Right renal pelvis (tissue), 4 donors: ENCODE measurements around the gene BIRC7. TPM values are rescaled to one million over a fixed set of nuclear protein-coding genes. Genes with fewer than 3 reads are reported as not detected.

Experiments
- DNase-seq, 4 donors: peaks; one replicate each; pipeline ENCODE4 v3.0.0-alpha.2; 2013; ENCODE audit warnings: low read depth in 4 of 4, low spot score in 3 of 4, missing footprints in 1 of 4
- polyA plus RNA-seq, 4 donors: library from polyadenylated mRNA; unstranded; fragments of 120-200 nt; gene quantifications; one replicate each; pipeline ENCODE4 v1.2.1, GENCODE V29; 2013; ENCODE audit not compliant: insufficient read length in 4 of 4

Gene BIRC7, protein sequence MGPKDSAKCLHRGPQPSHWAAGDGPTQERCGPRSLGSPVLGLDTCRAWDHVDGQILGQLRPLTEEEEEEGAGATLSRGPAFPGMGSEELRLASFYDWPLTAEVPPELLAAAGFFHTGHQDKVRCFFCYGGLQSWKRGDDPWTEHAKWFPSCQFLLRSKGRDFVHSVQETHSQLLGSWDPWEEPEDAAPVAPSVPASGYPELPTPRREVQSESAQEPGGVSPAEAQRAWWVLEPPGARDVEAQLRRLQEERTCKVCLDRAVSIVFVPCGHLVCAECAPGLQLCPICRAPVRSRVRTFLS
- polyA plus RNA-seq, result 1 to 10 TPM in 3 of 4 donors, under 1 TPM in 1; 0.44 to 2.7 (median 2.1) TPM

DNA sequence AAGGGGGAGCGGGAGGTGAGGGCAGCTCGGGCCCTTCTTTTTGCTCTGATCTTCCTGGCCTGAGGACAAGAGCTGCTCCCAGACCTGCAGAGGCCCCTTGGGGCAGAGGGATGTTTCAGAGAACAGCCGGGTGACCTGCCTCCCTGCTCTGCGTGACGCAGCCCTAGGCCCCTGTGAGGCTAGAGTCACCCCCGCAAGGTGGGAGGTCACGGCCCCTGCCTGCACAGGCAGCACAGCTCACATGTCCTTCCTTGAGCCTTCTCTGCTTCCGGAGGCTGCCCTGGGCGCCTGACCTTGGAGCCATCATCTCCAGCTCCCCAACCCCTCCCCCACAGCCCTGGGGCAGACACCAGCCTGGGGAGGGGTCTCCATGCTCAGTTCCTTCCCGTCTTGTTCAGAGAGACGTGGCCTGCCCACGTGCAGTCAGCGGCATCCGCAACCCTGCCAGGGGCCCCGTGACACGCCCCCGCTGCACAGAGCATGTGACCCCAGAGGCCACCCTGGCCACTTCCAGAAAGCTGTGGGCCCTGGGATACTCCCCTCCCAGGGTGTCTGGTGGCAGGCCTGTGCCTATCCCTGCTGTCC, at the start of gene BIRC7:
TSS of gene BIRC7 (plus strand) at position 507 of the 585 bp plus-strand sequence. CDS start 192 bp downstream, outside the sequence.
- DNase-seq, result no peak

DNA sequence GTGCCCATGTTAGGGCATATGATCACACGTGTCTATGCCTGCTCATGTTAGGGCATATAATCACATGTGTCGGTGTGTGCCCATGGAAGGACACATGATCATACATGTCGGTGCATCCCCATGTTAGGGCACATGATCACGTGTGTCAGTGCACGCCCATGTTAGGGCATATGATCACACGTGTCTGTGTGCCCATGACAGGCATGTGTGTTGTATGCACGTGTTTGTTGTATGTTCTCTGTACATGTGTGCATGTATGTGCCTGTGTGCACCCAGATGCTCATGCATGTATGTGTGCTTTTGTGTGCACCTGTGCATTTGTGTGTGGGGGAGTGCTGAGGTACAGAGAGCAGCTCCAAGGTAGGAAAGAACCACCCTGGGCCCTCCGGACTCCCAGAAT, 49.6 kb upstream of the BIRC7 start:
- no peak for DNase-seq

DNA sequence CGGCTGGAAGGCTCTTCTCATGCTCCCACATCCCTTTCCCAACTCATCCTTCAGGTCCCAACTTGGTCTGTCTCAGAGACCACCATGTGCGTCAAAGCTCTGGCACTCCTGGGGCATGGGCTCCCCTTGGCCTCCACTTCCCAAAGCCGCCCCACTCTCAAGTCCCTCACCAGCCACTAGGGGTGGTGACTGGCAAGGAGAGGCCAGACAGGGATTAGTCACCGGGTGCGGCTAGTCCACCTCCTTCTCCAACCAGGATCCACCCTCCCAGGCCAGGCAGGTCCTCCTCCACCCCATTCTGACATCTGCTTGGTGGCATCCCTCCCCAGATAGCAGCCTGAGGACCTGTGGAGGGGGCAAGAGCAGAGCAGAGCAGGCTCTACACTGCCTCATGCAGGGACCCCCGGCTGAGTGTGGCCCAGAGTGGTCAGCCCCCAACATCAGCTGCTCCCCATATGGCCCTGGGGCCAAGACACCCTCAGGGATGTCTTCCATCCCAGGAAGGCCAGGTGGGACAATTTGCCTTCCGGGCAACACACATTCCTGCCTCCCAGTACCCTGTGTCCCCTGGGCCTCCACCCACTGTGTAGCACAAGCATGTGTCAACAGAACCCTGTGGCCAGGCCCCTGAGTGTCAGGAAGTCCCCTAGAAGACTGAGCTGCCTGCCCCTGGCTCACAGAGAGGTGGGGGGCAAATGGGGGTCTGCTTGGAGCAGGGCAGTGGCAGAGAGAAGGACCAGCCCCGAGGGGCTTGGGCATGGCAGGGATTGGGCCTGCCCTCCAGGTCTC, 49.0 kb upstream of the BIRC7 start:
- no peak for DNase-seq

DNA sequence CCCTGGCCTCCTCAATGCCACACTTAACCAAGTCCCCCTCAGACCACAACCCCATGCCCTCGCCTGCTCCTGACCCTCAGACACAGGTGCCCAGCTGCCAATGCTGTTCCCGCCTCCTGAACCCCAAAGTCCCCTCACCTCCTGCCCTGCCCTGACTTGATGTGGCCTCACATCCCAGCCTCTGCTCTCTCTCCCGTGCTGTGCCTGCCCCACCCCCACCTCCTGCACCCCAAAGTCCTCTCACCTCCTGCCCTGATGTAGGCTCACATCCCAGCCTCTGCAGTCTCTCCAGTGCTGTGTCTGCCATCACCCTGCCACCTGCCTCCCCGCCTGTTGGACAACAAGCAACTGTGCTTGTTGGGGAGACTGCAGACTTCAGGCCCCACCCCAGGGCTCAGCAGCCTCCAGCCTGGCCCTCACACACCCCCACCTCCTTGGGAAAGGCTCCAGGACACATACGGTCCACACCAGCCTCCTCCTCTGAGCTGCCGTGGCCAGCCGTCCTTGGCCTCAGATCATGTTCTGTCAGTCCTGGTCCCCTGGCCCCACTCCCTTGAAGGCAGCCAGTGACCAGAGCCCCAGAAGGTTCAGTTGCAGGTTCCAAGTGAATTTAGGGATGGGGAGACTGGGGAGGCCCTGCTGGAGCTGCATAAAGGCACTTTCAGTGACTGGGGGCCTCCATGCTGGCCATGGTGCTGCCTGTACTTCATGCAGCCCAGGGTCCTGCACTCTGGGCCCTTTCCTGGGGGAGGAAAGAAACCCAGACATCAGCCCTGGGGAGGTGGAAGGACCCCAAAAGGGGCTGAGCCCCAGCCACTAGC, 48.2 kb upstream of the BIRC7 start:
- DNase-seq, result no peak

DNA sequence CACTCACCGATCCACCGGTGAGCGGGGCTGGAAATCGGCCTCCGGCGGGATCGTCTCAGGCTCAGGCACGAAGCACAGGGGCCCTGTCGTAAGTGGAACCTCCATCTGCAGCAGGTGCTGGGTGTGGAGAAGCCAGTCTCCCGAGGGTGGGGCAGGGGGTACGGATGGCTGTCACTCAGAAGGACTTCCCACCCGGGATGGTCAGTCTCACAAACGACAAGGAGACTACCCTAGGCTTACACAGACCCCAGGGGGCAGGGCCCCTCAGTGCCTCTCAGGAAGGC, 47.6 kb upstream of the BIRC7 start:
- DNase-seq, result no peak

DNA sequence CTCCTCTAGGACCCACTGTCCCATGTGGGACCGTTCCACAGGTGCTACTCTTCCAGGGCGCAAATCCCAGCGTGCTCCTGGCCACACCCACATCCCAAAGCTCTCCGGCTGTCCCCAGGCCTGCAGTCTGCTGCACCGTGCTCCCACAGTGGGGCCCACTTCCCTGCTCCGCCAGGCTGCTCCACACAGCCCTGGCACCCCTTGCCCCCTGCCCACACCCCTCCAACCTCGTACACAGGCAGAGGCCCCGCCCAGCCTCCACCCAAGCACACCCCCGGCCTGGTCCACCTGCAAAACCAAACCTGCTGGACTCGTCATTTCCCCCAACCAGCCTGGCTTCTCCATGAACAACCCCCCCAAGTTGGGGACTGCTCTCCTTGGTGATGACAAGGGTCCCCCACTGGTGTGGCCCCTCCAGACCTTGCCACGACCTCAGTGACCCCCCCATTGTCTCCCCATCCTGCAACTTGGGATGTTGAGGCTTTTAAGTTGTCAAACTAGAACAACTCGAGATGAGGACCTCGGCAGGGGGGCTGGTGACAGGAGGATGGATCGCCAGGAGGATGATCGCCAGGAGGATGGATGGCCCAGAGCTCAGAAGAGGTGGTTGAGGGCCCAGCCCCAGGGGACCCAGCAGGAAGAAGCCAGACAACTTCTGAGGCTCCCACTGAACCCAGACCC, 46.9 kb upstream of the BIRC7 start:
- DNase-seq, result no peak

DNA sequence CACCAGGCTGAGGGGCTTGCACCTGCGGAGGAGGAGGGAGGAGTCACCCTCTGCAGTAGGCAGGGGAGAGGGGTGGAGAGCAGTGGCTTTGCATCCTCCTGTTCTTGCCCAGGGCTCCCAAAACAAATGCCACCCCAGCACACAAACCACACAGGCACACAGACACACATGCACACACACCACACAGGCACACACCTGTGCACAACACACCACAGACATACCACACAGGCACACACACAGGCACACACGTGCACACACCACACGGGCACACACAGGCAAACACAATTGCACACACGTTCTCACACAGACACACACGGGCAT, 46.4 kb upstream of the BIRC7 start:
- no peak for DNase-seq

DNA sequence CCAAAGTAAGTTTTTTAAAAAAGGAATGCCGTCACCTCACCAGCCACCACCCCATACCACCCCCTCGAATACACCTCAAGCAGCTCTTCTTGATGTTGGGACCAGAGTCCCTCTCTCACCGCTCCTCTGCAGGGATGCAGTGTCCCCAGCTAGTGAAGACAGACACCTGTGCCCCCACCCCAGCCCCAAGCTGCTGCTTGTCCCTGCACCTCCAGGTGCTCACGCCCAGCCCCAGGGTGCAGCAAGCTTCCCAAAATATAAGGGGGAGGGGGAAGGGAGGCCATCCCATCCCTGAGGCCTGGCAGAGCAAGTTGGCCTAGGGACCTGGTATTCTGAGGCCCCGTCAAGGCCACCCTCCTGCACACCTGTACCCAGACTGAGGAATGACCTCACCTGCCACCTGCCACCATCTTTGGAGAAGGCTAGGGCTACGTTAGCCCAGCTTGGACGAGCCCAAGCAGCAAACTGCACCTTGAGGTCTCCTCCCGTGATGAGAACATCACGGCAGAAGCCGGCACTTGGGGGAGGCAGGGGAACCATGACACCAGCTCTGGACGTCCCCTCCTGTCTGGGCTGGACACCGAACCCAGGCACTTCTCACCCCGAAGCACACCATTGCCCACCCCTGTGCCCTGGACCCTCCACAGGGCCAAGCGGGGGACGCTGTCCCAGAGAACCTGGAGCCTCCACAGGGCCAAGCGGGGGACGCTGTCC, 45.7 kb upstream of the BIRC7 start:
- no peak for DNase-seq

DNA sequence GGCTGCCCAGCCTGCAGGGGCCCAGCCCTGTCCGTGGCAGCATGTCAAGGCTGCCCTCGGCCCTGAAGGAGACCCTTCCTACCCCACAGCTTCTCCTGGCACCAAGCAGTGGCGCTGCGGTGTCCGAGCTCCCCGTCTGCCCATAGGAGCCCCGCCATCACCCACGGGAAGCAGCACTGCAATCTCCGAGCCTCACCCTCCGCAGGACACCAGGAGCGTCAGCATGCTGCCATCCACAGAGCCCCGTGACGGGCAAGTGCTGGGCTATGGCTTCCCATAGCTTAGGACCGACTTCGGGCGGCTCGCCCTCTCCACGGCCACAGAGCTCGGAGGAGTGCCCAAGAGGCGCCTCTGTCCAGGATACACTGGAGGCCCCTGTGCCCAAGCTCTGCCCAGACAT, 44.9 kb upstream of the BIRC7 start:
- DNase-seq, result no peak

DNA sequence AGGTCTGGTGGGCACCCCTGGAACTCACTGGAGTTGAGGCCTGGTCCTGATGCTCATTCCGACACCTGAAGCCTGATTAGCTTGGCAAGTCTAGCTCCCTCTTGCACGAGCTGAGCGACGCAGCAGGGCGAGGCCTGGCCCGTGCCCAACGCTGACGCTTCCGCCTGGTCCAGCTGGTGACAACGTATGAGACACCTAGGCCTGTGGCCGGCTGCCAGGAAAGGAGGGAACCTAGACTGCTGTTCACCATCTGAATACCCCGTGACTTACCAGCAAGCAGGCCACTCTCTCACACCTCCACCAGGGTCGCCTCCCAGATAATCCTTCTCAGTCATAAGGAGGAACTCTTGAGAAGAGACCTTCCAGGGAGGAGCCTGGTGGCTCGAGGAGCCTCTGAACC, 44.3 kb upstream of the BIRC7 start:
- no peak for DNase-seq

DNA sequence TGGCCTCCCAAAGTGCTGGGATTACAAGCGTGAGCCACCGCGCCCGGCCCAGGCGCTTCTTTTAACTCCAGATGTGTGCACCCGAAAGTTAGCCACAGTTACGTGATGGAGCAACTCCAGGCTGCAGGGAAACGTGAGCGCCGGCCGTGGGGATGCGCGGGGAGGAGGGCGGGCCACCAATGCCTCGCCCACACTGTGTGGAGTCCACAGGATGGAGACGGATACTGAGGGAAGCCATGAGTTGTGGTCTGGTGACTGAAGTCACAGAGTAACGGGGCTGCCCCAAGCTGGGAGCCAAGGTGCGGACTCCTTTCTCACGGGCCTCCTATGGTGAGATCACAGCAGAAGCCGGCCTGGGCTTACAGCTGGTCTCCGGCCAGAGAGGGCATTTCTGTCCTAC, 43.0 kb upstream of the BIRC7 start:
- DNase-seq, result no peak

DNA sequence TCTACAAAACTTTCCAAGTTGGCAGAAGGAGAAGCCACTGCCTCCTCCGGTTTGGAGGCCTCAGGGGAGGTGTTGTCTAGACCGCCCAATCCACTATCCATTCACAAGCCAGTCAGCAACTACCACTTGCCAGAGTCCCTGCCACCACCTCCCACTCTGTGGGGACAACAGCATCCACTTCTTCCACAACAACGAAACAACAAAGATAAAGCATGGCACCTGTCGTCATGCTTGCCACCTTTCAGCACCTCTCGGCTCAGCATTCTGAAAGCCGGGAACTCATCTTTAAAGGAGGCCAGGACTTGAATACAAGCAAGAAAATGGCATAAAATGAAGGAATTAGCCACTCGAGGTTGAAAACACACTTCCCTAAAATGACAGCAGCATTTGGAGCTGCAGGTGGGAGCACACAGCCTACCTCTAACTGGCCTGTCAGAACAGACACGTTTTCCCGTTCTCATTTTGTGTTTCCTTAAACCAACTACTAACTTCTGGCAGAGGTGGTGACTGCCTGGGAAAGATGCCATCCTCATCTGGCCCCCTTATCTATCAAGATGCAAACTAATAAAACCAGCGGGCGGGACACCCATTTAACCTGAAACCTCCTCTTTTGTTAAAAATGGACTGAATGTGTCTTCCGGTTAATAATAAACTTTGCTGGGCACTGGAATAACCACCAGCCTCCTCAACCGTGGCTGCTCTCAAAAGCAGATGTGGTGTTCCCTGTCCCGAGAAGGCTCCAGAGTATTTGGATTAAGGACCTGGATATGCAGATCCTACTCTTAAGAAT, 41.5 kb upstream of the BIRC7 start:
- no peak for DNase-seq

DNA sequence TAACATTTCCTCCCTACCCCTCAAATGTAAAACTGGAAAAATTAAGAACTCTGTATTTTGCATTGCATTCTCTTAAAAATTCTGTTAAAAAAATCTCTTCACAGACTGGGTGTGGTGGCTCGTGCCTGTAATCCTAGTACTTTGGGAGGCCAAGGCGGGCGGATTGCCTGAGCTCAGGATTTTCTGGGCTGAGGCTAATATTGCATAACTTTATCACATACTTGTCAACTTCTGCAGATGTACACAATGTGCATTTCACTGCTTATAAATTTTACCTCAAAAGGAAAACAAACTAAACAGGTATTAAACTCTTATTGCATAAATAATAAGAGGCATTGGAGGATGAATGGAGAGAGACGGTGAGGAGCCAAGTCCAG, 40.9 kb upstream of the BIRC7 start:
- no peak for DNase-seq

DNA sequence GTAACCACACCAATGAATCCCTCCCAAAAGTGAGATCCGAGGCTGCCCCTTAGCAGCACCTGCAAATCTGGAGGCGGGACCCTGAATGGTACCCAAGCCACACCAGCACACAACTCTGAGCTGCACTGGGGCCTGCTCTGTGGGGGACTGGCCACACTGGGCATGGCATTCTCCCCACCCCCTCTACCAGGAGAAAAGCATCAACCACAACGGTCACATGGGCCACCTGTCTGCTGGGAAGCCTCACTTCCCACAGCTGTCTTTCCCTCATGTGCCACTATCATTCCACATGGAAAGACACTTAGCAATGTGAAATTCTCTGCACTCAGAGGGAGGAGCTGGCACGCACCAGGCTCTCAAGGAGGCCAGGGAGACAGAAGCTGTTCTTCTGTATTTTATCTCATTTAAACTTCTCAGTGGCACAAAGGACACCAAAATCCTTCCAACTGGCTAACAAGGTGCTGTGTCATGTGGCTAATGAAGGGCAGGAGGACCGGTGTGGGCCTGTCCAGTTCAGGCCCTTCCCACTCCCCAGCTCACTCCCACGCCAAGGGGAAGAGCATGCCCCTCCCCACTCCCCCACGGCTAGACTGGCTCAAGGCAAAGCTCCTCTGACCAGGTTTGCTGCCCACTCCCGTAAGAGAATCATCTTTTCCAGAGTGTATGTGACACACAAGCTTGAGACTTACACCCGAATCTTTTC, 38.8 kb upstream of the BIRC7 start:
- no peak for DNase-seq

DNA sequence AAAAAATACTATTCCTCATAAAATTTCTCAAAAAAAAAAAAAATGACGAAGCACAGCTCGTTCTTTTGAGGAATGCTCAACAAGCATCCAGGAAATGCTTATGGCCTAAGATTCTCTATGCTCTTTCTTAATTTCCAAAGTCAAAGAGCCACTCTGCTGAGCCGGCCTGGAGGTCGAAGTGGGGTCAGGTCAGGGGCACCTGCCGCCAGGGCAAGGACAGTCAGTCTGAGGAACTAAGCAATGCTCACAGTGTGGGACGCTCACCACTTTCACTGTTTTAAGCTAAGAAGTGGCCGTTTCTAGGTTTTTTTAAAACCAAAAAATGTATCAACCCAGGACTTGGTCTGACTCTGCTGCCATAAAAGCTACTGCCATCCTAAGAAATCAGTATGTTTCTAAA, 37.1 kb upstream of the BIRC7 start:
- DNase-seq, result no peak

DNA sequence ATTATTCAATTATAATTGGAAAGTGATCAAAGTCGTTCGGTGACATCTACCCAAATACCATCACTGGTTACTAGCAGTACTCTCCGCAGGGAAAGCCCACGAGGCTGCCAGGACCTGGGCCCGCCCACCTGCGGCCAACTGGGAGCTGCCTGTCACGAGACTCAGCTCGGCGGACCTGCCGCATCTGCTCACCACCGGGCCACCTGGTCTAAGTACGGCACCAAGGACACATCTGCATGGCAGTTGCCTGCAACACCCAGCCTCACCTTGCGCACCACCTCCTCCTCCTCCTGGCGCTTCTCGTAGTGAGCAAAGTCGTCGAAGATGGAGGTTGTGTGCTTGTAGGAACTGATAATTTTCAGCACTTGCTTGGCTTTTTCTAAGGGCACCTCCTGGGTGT, 33.7 kb upstream of the BIRC7 start:
- no peak for DNase-seq

DNA sequence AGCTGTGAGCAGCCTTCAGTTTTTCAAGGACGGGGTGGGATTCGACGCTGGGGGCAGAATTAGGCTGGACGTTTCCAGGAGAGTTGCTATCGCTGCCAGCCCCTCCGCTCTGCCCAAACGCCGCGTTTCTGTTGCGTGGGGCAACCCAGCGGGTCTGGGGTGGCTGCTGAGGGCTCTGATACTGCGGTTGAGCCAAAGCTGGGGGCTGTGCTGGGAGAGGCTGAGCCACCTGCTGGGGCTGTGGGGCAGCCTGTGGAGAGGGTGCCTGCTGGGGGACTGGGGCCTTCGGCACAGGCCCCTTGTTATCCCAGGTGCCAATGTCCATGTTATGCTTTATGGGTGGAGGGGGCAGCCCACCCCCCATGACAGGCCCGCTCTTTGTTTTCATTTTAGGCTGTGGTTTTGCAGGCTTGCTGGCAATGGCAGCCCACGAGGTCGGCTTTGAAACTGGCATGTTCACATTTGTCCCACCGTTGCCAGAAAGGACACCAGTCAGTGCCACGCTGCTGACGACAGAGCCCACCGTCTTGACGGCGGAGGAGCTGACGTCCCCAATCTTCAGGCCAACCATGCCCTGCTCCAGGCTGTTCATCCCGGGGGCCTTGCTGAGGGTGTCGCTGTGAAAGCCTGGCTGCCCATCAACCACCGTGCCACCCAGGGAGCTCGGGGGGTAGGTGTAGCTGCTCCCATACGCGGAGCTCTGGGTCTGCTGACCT, 32.7 kb upstream of the BIRC7 start:
- DNase-seq, result no peak

DNA sequence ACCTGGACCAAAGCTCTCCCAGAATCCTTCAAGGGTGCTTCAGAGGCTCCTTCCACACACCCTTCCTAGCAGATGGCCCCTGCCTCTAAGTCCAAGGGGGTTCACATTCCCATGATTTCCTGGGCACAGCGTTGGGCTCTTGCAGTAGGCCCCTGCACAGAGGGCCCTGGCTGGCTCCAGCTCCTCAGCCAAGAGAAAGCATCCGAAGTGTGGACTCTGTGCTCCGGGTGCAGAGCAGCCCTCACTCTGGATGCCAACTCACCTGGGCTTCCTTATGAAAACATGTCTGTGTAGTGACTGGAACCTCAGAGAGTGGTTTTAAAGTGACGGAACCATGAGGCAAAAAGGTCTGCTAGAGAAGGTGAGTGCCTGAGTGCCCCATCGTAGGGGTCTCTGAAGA, 31.3 kb upstream of the BIRC7 start:
- DNase-seq, result no peak
